LoVo (cell line): ENCODE data around the gene ZDHHC9.

Source experiments
- DNase-seq: peaks from one replicate; pipeline ENCODE4 v3.0.0-alpha.2; 2016; ENCODE audit warnings: low spot score

Gene ZDHHC9

DNA sequence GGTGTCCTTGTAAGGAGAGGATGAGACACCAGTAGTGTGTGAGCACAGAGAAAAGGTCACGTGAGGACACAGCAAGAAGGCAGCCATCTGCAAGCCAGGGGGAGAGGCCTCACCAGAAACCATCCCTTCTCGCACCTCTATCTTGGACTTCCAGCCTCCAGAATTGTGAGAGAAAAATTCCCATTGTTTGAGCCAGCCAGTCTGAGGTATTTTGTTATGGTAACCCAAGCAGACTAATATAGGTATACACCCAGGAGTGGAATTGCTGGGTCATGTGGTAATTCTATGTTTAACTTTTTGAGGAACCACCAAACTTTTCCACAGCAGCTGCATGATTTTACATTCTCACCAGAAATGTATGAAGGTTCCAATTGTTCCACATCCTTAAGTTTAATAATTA is 25.6 kb downstream of the ZDHHC9 start:
- DNase-seq: no peak

DNA sequence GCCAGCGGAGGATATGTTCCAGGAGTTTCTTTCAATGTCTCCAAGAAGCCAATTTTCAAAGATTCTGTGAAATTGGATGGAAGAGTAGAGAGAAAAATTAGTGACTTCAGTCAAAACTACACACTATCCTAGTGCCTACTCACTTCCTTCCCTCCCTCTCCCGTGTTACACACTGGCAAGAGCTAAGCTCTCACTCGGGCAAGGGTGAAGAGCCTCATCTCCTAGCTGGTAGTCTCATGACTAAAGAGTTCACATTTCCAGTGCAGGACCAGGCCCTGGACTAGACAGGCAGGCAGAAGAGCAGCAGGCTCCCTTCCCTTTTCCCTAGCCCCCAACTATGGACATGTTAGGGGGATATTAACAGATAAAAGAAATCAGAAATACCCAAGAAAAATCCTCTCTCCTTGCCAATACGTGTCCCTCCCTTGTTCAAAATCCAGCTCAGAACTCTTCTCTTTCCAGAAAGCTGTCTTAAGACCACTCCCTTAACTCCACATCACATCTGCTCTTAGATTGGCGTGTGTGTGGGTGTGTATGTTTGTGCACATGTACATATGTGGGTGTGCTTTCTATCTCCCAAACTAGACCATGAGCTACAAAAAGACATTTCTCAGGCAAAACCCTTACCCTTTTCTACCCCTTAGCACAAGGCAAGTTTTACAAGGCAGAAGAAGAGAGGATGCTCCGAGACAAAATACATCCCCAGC is 29.9 kb downstream of the ZDHHC9 start:
- no peak for DNase-seq

DNA sequence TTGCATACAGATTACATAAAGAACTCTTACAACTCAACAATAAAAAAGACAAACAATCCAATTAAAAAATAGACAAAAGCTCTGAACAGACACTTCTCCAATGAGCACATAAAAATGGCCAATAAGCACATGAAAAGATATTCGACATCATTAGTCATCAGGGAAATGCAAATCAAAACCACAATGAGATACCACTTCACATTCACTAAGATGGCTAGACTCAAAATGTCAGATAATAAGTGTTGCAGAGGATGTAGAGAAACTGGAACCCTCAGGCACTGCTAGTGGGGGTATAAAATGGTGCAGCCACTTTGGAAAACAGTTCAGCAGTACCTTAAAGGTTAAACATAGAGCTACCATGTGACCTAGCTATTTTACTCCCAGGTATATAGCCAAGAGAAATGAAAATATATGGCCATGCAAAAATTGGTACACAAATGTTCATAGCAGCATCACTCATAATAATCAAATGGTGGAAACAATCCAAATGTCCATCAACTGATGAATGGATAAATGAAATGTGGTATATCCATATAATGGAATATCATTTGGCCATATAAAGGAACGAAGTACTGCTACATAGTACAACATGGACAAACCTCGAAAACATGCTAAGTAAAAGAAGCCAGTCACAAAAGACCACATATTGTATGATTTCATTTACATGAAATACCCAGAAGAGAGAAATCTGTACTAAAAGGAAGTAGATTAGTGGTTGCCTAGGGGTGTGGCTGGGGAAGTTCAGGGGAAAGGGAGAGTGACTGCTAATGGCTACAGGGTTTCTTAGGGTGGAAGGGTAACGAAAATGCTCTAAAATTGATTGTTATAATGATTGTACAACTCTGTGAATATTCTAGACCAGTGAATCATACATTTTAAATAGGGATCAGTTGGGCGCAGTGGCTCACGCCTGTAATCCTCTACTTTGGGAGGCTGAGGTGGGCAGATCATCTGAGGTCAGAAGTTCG is 34.6 kb downstream of the ZDHHC9 start:
- DNase-seq: no peak

DNA sequence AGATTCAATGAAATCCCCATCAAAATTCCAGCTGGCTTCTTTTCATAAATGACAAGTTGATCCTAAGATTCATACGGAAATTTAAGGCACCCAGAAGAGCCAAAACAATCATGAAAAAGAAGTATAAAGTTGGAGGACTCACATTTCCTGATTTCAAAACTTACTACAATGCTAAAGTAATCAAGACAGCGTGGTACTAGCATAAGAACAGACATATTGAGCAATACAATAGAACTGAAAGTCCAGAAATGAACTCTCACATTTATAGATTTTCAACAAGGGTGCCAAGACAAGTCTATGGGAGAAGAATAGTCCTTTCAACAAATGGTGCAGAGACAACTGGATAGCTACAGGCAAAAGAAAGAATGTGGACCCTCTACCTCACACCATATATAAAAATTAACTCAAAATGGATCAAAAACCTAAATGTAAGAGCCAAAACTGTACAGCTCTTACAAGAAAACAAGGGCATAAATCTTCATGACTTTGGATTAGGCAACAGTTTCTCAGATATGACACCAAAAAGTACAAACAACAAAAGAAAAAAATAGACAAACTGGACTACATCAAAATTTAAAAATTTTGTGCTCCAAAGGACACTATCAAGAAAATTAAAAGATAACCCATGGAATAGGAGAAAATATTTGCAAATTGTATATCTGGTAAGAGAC is 35.4 kb downstream of the ZDHHC9 start:
- DNase-seq: no peak

DNA sequence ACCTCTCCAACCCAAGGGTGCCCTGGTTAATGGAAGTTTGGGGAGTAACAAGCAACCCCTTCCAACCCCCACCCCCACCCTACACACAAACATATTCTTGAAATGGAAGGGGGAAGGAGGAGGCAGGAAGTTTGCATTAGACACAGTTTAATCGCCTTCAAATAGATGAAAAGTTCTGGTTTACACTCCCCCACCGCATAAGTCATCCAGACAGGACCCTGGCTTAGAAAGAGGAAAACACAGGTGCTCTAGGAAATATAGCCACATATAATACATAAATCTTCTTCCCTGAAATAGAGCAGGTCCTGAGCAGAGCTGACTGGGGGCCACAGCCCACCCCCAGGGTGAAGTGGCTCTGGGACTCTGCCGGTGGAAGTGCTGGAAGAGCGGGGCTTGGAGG is 38.9 kb downstream of the ZDHHC9 start:
- DNase-seq: no peak

DNA sequence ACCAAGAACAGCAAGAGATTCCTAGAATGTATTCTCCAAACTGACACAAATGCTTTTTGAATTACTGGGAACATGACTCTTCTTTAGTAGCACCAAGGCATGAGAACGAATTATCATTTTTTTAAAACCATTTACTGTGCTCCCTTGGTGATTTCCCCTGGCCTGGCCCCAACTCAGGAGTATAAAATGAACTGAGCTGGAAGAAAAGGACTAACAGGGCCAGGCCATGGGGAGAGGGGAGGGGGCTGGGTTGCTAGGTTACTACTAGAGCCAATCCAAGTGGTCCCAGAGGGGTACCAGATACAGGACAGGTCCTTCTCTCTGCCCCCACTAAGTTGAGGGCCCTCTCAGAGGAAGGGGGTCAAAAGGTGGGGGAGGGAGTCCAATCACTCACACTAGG is 40.8 kb downstream of the ZDHHC9 start:
- DNase-seq: no peak

DNA sequence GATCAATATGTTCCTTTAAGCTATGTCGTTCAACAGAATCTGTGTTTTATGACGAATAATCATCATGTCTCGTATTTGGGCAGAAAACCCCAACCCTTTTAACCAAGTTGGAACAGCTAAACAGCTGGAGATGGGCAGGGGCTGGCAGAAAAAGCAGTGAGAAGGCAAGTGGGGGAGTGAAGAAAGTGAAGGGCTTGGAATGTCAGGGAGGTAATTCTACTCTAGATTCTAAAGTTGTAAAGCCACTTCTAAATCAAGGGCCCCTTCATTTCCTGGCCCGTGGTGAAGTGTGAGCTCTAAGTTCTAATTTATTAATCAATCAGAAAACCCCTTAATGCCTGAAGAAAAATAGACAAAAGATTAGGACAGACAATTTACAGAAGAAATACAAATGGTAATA is 43.5 kb downstream of the ZDHHC9 start:
- no peak for DNase-seq

DNA sequence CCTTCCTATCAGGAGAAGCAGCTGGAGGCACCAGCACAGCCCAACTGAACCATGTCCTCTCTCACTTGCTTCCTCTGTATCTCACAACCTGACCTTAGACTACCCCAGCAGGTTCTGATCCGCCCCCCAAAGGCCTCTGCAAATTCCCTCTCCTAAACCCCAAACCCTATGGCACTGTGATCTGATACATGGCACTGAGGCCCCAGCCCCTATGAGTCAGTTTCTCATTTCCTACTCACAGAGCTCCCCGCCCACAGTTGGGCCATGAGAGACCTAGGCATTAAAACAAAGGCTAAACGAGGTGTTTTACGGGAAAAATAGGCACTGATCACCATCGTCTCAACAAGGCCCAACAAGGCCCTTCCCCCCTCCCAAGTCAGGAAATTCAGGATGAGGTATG is 44.8 kb downstream of the ZDHHC9 start:
- DNase-seq: no peak

DNA sequence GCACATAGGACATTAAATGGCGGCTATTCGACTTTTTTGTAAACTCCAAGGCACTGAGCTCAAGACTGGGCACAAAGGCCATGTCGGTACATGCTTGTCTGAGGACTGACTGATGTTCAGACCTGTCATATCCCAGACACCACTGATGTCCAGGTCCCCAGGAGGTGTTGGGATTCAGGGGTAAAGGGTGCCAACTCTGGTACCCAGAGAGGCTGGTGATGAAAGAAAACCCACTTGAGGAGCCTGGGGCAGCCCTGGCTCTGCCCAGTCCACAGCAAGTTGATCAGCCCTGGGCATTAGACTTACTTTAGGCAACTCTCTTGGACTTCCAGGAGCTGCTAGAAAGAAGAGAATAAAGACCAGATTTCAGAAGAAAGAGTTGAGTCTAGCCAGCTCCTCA is 45.2 kb downstream of the ZDHHC9 start:
- no peak for DNase-seq

DNA sequence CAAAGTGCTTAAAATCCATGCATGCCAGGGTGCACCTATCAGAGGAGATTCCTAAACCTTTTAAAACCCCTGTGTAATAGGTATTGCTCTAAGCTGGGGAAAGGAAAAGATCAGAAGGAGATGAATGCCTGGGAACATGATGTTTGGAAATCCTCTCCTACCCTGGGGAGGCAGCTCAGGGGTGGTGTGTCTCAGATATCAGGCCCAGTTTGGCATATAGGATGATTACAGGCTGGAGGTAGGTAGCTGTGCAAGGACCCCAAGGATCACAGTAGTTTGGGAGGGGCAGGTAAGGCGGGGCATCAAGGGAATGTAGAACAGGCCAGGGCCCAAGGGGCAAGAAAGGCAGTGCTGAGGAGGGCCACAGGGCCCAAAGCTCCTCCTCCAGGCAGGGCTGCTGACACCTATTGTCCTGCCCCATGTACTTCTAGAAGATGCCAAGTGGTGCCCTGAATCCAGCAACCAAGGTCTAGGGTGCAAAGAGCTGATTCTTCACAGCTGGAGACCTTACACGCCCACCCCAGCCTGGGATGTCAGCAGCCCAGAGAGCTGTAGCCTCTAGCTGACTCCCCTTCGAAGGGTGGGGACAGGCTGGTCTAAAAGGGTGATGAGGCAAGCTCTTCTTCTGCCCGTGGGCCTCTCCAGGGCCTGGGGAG is 46.3 kb downstream of the ZDHHC9 start:
- no peak for DNase-seq

DNA sequence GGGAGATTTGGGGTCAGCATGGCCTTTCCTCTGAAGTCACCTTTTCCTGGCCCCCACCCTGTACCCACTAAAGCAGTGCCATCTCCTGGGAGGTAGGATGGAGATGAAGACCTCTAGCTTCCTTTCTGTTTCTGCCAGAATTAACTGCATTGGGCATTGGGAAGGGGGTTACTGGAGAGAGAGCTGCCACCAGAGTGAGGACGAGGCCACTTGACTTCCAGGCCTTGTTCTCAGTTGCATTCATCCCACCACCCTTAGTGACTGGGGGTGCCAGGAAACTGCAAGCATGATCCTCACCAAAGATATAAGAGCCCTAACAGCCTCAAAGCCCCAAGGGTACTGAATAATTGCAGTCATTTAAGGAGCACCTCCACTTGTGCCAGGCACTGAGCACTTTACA is 48.1 kb downstream of the ZDHHC9 start:
- DNase-seq: no peak

DNA sequence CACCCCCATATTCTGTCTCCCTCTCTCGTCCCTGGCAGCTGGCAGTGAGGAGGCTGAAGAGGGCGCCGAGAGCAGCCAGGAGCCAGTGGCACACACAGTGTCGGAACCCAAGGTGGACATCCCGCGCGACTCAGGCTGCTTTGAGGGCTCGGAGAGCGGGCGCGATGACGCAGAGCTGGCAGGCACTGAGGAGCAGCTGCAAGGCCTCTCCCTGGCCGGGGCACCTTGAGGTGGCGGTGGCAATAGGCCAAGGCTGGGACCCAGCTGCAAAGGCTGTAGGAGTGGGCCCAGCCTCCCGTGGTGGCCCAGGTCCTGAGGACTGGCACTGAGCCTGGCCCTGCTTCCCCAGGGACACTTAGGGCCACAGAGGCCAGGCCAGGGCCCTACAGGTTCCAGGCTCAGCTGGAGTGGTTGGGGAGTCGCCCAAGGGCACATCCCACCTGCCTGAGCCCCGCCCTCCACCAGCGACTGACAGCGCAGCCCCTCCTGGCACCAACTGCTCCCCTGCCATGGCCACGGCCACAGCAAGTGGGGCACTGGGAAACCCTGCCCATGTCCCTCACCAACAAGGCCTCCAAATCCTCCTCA is 50.0 kb downstream of the ZDHHC9 start:
- no peak for DNase-seq

DNA sequence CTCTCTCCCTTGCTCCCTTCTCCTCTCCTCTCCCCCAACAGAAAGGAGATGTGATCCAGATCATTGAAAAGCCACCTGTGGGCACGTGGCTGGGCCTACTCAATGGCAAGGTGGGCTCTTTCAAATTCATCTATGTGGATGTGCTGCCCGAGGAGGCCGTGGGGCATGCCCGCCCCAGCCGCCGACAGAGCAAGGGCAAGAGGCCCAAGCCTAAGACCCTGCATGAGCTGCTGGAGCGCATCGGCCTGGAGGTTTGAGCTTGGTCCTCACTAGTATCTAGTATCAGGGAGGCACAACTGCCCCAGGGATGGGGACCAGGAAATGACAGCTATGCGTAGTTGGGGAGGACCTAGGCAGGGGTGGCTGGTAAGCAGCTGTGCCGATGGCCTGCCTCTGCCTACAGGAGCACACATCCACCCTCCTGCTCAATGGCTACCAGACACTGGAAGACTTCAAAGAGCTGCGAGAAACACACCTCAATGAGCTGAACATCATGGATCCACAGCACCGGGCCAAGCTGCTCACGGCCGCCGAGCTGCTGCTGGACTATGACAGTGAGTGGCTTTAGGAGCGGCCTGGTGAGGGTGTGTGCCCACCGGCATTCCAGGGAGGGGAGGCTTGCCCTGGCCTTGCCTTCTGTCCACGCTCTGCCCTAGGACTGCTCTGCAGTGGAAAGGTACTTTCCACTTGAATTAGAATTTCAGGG is 50.9 kb downstream of the ZDHHC9 start:
- no peak for DNase-seq

DNA sequence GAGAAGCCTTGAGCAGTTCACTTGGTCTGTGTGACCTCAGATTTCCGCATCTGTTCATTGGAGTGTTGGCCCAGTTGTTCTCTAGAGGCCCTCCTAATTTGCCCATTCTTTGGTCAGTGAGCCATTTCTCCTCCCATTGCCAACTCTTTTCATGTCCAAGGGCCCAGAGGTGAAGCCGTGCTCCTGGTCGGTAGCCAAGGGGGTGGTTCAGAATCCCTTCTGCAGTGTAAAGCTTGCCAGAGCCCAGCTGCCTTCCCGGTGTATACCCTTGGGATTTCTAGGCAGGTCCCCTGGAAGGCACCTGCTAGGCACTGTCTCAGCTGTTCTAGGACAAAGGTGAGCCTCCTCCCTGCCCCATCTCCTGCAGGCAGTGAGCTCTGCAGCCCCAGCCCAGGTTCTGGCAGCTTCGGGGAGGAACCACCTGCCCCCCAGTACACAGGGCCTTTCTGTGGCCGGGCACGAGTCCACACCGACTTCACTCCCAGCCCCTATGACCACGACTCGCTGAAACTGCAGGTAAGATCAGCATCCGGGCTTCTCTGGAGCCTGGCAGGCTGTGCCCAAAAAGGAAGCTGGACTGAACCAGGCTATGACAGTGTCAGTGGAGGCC is 51.6 kb downstream of the ZDHHC9 start:
- no peak for DNase-seq

DNA sequence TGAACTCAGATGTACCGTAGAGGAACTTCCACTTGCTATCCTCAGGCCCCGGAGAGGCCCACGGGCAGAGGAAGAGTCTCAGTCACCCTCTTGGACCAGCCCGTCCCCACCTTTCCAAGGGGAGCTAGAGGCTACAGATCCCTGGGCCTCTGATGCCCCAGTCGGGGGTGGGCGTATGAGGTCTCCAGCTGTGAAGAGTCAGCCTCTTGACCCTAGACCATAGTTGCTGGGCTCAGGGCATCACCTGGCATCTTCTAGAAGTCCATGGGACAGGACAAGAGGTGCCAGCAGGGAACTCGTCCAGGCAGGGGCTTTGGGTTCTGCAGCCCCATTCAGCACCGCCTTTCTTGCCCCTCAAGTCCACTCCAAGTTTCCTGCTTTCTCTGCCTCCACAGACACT is 52.4 kb downstream of the ZDHHC9 start:
- DNase-seq: no peak

DNA sequence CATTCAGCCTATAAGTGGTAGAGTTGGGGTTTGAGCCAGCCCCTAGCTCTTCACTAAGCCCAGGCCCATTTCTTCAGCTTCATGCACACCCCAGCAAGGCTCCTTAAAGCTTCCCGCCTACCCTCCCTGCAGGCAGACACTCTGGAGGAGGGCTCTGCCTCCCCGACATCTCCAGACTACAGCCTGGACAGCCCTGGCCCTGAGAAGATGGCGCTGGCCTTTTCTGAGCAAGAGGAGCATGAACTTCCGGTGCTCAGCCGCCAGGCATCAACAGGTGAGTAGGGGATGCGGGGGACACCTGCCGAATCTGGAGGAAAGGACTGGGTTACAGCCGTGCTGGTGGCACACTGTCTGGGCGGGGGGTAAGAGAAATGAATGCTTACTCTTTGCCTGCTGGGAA is 52.9 kb downstream of the ZDHHC9 start:
- DNase-seq: no peak

DNA sequence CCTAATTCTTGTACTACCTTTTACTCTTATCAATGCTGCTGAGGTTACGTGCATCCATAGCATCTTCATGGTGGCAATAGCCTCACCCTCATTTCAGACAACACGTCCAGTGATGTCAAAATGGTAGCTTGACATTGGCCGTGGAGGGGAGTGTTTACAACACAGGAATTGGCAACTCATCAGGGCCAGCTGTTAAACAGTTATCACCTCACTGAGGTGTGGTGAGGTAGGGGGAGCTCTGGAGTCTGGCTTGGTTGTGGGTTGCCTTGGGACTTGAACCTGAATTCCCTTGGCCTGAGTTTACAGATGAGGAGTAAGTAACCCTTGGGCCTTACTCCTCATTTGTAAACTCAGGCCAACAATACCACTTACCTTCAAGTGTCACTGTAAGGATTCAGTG is 53.5 kb downstream of the ZDHHC9 start:
- DNase-seq: no peak

DNA sequence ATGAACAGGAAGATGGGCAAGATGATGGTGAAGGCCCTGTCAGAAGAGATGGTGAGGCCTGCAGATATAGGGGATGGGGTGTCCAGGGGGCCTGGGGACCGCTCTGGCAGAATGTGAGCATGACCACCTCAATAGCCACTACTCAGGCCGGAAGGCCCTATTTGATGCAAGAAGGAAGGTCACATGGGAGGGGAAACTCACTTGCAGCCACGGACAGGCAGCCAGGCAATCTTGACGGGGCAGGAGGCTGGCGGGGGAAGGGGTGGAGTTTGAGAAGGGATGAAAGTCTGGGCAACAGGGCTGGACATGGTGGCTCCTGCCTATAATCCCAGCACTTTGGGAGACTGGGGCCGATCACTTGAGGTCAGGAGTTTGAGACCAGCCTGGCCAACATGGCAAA is 55.2 kb downstream of the ZDHHC9 start:
- DNase-seq: no peak

DNA sequence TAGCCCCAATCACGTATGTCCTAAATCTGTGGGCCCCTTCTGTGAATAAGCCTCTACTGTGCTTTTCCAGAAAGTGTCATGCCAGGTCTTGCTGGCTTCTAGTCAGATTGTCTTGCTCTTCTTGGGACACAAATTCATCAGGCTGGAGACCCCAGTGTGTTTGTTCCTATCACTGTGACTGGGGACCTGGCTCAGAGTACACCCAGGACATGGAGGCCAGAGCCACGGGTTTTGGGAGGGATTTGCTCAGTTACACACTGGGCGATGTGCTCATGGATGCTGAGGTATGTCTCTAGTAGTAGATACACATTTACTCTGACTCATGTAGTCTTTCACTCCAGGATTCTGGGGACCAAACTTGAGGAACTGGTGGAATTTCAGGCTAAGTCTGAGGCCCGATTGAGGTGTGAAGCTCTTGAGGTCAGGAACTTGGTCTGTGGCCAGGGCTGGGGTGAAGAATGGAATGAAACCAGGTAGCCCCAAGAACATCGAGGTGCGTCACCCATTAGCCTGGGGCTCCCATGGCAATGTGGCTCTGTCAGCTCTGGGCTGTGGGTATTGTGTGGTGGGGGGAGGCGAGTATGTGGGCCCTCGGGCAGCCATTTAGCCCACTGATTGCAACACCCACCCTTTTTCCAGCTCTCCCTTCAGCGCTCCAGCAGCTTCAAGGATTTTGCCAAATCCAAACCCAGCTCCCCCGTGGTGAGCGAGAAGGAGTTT is 56.2 kb downstream of the ZDHHC9 start:
- DNase-seq: no peak

DNA sequence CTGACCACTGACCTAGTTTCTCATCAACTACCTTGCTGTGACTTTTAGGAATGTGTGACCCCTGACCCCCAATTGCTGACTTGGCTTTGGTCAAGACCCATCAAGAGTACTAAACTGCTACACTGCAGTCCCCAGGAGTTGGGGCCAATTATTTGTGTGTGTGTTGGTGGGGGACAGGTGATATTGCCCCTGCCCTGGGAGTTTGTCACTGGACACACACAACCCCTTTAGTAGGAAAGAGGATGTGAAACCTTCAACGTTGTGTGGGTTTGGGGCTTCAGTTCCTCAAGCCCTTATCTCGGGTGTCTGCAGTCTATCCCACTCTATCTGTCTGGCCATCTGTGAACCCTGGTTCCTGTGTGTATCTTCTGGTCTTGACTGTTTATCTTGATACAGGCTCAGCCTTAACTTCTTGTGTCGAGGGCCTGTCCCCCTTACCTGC is 57.5 kb downstream of the ZDHHC9 start:
- no peak for DNase-seq
